PC-3 (cell line): ENCODE measurements around the gene CCDC191. TPM values are rescaled to one million over a fixed set of nuclear protein-coding genes. Genes with fewer than 3 reads are reported as not detected.

ENCODE experiments used
- ATAC-seq: fragments of 200-7000 bp; cut with Tn5 transposase; 2 replicates; pipeline ENCODE4 v1.9.1; 2020; ENCODE audit warnings: mild to moderate bottlenecking, moderate library complexity
- BruUV-seq: library from RNA; stranded (reverse); fragments of 400-500 nt; replicated peaks from 2 replicates; lab custom pipeline; 2021; lab: Mats Ljungman, UMichigan
- CTCF ChIA-PET: fragments of 300-600 bp; sonication (Branson Sonifier 250); formaldehyde crosslinking; loops from one replicate; lab custom pipeline; 2022; ENCODE audit warnings: antibody characterized with exemption; lab: Charles Lee
- POLR2A ChIA-PET: fragments of 300-600 bp; sonication (Branson Sonifier 250); formaldehyde crosslinking; loops from one replicate; lab custom pipeline; 2022; ENCODE audit warnings: antibody characterized with exemption; ENCODE audit not compliant: unreplicated experiment; lab: Charles Lee
- DNase-seq: peaks from one replicate; pipeline ENCODE4 v3.0.0-alpha.2; 2015
- H2AFZ ChIP-seq: fragments of 300-600 bp; sonication (generic); 2 replicates; pipeline ENCODE4 v1.6.0; 2016; ENCODE audit warnings: antibody characterized with exemption, low read length
- H3F3A ChIP-seq: fragments of 300-600 bp; sonication (generic); one replicate; pipeline ENCODE4 v1.6.0; 2017; ENCODE audit warnings: antibody characterized with exemption, low read length, control low read depth, mild to moderate bottlenecking; ENCODE audit not compliant: unreplicated experiment
- H3K27ac ChIP-seq: fragments of 300-600 bp; sonication (generic); 2 replicates; pipeline ENCODE4 v1.5.1; 2016; ENCODE audit warnings: mild to moderate bottlenecking, low read length
- H3K27me3 ChIP-seq: fragments of 300-600 bp; sonication (generic); 2 replicates; pipeline ENCODE4 v1.6.1; 2016; ENCODE audit warnings: low read length, mixed read lengths
- H3K36me3 ChIP-seq: fragments of 300-600 bp; sonication (generic); 2 replicates; pipeline ENCODE4 v1.6.1; 2016; ENCODE audit warnings: low read depth, mixed run types, low read length, mixed read lengths
- H3K4me1 ChIP-seq: fragments of 300-600 bp; sonication (generic); 2 replicates; pipeline ENCODE4 v1.5.1; 2016; ENCODE audit warnings: low read length; ENCODE audit not compliant: insufficient read depth
- H3K4me2 ChIP-seq: fragments of 300-600 bp; sonication (generic); 2 replicates; pipeline ENCODE4 v1.6.0; 2016; ENCODE audit warnings: low read length
- H3K4me3 ChIP-seq: fragments of 300-600 bp; sonication (generic); 2 replicates; pipeline ENCODE4 v1.5.1; 2016; ENCODE audit warnings: mild to moderate bottlenecking, low read length, mixed read lengths
- H3K79me2 ChIP-seq: fragments of 300-600 bp; sonication (generic); 2 replicates; pipeline ENCODE4 v1.6.1; 2017; ENCODE audit warnings: low read length, mixed read lengths
- H3K9ac ChIP-seq: fragments of 300-600 bp; sonication (generic); 2 replicates; pipeline ENCODE4 v1.6.0; 2016; ENCODE audit warnings: mild to moderate bottlenecking, low read length
- H3K9me2 ChIP-seq: fragments of 300-600 bp; sonication (generic); replicated peaks from 2 replicates; pipeline ENCODE4 v1.6.1; 2016; ENCODE audit warnings: mixed run types, low read length, mixed read lengths
- H3K9me3 ChIP-seq: fragments of 300-600 bp; sonication (generic); 2 replicates; pipeline ENCODE4 v1.6.1; 2016; ENCODE audit warnings: low read length, mixed read lengths
- H4K20me1 ChIP-seq: fragments of 300-600 bp; sonication (generic); 2 replicates; pipeline ENCODE4 v1.6.1; 2016; ENCODE audit warnings: low read length, mixed read lengths
- EZH2 ChIP-seq: fragments of 300-600 bp; sonication (generic); IDR thresholded peaks from one replicate; pipeline ENCODE4 v1.6.1; 2017; ENCODE audit warnings: antibody characterized with exemption, mild to moderate bottlenecking, low read length; ENCODE audit not compliant: unreplicated experiment
- EZH2phosphoT487 ChIP-seq: fragments of 300-600 bp; sonication (generic); IDR thresholded peaks from 2 replicates; pipeline ENCODE4 v1.6.1; 2018; ENCODE audit warnings: mild to moderate bottlenecking, antibody characterized with exemption, low read length, borderline replicate concordance
- intact Hi-C: fragments of 100-400 bp; cut with micrococcal nuclease; formaldehyde crosslinking; loops from 2 replicates; pipeline ENCODE4 v1.9.0; 2023
- total RNA-seq: library from RNA; depleted of rRNA; stranded (reverse); fragments of >200 nt; gene quantifications from 2 replicates; pipeline ENCODE4 v1.2.3, GENCODE V29; 2014
- TF ChIP-seq, protein P1 (sequence below): fragments of 300-600 bp; sonication (generic); conservative IDR thresholded peaks from 2 replicates; pipeline ENCODE4 v1.5.1; 2017; ENCODE audit warnings: antibody characterized with exemption, low read depth, mild to moderate bottlenecking, low read length

CCDC191 gene
- total RNA-seq, 1 experiment from 2014 or later = 1.3 TPM

DNA sequence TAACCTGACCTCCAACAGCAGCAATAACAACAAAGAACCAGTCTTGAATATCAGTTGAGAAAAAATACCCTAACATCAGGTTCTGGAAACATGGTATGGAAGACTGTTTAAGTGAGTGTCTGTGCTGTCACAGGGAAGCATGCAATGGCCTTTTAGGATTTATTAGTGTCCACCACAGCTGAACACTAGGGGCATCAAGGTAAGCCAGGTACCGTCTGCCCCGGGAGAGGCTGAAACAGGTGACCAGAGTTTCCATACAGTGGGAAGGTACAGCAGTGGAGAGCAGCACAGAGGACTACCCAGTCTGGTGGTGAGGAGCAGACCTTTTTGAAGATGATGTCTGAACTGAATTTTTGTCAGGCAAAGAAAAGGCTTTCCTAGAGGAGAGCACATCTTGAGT, 90.2 kb downstream of the CCDC191 start:
- intact Hi-C loops = no loop called here
- Histone ChIP-seq H3F3A (no peaks in the 10 kb centered on the region), H4K20me1 (no peaks in the 10 kb centered on the region), H3K9me2 (no peaks in the 10 kb centered on the region), H2AFZ (no peak overlapping the region), H3K4me3 (no peak overlapping the region), H3K9me3 (no peaks in the 10 kb centered on the region), H3K27me3 (no peaks in the 10 kb centered on the region), H3K9ac (no peak overlapping the region), H3K79me2 (no peaks in the 10 kb centered on the region), H3K36me3 (no peaks in the 10 kb centered on the region), H3K27ac (no peak overlapping the region), H3K4me1 (no peaks in the 10 kb centered on the region), H3K4me2 (no peak overlapping the region)
- TF ChIP-seq EZH2 (no peak), EZH2phosphoT487 (no peak)
- TF ChIP-seq, protein P1, sequence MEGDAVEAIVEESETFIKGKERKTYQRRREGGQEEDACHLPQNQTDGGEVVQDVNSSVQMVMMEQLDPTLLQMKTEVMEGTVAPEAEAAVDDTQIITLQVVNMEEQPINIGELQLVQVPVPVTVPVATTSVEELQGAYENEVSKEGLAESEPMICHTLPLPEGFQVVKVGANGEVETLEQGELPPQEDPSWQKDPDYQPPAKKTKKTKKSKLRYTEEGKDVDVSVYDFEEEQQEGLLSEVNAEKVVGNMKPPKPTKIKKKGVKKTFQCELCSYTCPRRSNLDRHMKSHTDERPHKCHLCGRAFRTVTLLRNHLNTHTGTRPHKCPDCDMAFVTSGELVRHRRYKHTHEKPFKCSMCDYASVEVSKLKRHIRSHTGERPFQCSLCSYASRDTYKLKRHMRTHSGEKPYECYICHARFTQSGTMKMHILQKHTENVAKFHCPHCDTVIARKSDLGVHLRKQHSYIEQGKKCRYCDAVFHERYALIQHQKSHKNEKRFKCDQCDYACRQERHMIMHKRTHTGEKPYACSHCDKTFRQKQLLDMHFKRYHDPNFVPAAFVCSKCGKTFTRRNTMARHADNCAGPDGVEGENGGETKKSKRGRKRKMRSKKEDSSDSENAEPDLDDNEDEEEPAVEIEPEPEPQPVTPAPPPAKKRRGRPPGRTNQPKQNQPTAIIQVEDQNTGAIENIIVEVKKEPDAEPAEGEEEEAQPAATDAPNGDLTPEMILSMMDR = peak; percentile 38
- ATAC-seq (peak; percentile 65), DNase-seq (peak; percentile 12)
- no TSS peak for BruUV-seq
- CTCF ChIA-PET = no interaction called here
- POLR2A ChIA-PET = no interaction called here

DNA sequence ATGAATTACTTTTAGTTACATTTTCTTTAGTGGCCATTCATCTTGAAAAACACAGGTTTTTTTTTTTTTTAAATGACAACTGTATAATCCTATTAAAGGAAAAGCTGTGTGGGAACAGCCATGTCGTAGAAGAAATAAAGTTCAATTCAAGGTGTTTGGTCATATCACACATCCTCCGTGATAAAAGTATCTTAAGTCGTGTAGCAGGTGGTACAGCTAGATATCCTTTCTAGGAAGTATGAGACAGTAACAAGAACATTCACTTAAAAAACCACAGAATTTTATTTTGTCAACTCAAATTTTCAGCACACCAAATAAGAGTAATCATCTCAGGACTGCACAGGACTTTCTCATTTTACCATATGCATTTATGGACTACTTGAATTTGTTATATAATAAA, 92.4 kb downstream of the CCDC191 start:
- DNase-seq (no peak), ATAC-seq (no peak)
- H3K79me2 ChIP-seq = no peaks in the 10 kb centered on the region
- no peaks in the 10 kb centered on the region for H4K20me1 ChIP-seq
- no peaks in the 10 kb centered on the region for H3F3A ChIP-seq
- ChIA-PET CTCF (interaction anchor here (0.6 kb wide), 1 partner anchor 12 kb away, joined by 3 read pairs; no protein-coding TSS in a partner anchor), POLR2A (no interaction called here)
- no peaks in the 10 kb centered on the region for H3K36me3 ChIP-seq
- no peaks in the 10 kb centered on the region for H3K9me2 ChIP-seq
- no peak overlapping the region for H2AFZ ChIP-seq
- intact Hi-C loops = no loop called here
- no peaks in the 10 kb centered on the region for H3K9me3 ChIP-seq
- TF ChIP-seq EZH2phosphoT487 = no peak
- no peak for TF ChIP-seq EZH2
- TF ChIP-seq, protein P1 = no peak
- no TSS peak for BruUV-seq
- no peak overlapping the region for H3K9ac ChIP-seq
- H3K4me2 ChIP-seq = no peak overlapping the region
- no peaks in the 10 kb centered on the region for H3K4me1 ChIP-seq
- no peak overlapping the region for H3K27ac ChIP-seq
- H3K27me3 ChIP-seq = no peaks in the 10 kb centered on the region
- H3K4me3 ChIP-seq = no peak overlapping the region

DNA sequence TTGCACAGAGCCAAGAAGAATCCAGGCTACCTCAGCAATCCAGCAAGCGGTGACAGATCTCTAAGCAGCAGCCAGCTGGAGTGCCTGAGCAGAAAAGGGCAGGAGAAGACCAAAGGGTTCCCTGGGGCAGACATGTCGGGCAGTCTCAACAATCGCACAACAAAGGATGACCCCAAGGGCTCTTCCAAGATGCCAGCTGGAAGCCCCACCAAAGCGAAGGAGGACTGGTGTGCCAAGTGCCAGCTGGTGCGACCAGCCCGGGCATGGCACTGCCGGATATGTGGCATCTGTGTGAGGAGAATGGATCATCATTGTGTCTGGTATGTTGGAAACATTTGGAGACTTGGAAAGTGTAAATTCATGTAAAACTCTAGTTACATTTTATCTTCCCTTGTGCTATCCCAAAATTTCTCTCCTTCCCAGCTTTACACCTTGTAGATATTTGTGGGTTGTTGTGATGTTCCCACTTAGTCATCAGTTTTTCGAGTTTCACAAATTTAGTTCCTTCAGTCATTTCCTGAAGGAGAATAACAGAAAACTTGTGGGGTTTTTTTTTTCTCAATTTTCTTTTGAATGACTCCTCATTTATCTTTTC, 102.1 kb downstream of the CCDC191 start:
- CTCF ChIA-PET = no interaction called here
- Histone ChIP-seq H3K9ac (no peak overlapping the region), H3K4me2 (no peak overlapping the region), H3K79me2 (no peaks in the 10 kb centered on the region), H3K4me1 (no peaks in the 10 kb centered on the region), H3K36me3 (no peaks in the 10 kb centered on the region), H3K4me3 (no peak overlapping the region), H3K9me2 (no peaks in the 10 kb centered on the region), H3K27me3 (no peaks in the 10 kb centered on the region), H4K20me1 (no peaks in the 10 kb centered on the region), H3K27ac (no peak overlapping the region), H3F3A (no peaks in the 10 kb centered on the region), H2AFZ (no peak overlapping the region), H3K9me3 (no peaks in the 10 kb centered on the region)
- TF ChIP-seq EZH2phosphoT487 (no peak), EZH2 (no peak)
- TF ChIP-seq, protein P1 = no peak
- no TSS peak for BruUV-seq
- intact Hi-C loops = no loop called here
- ATAC-seq (no peak), DNase-seq (no peak)
- POLR2A ChIA-PET = no interaction called here
